Measurements from ENCODE around the gene CFAP100.

The CFAP100 gene

DNA sequence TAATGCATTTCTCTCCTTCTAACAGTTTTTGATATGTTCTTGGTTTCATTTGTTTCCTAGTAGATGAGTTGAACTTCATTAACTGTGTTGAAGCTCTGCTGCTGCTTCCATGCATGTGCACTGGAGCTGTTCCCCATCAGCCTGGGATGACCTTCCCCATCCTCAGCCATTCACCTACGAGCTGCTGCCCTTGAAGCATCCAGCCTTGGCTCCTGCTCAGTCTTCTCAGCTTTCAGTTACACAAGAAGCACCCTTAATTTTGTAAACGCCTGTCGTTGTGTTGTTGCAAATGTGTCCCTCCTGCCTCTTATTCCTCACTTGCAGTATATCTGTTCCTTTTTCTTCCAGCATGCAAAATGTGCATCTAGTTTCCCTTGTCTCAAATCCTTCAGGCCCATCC, 89.4 kb downstream of the CFAP100 start:
- TF ChIP-seq EZH2 (IDR thresholded peaks at IDR 0.05) (no peak), FOXP2 (optimal IDR thresholded peaks at IDR 0.05; ENCODE audit: control extremely low read depth, extremely low read length, insufficient read depth) (no peak), POLR2AphosphoS5 (IDR thresholded peaks at IDR 0.05; ENCODE audit: borderline replicate concordance, low read depth, low read length) (no peak)
- no peaks in the 10 kb centered on the region for H3K9me3 ChIP-seq (ENCODE audit: low read depth, low read length)

GRCh38 chr3:126484662-126485061, 90.0 kb downstream of the CFAP100 start:
- no peak overlapping the region for H3K4me3 ChIP-seq

More for the DNA sequence above, 89.4 kb downstream of the CFAP100 start:
- H3K4me3 ChIP-seq = no peak overlapping the region
- no peak for DNase-seq (ENCODE audit: low read depth, low spot score)
- no peak overlapping the region for H3K27ac ChIP-seq
- H3K9ac ChIP-seq (ENCODE audit: insufficient read length) = no peak overlapping the region
- no peaks in the 10 kb centered on the region for H3K36me3 ChIP-seq (ENCODE audit: insufficient read depth, low read length)

DNA sequence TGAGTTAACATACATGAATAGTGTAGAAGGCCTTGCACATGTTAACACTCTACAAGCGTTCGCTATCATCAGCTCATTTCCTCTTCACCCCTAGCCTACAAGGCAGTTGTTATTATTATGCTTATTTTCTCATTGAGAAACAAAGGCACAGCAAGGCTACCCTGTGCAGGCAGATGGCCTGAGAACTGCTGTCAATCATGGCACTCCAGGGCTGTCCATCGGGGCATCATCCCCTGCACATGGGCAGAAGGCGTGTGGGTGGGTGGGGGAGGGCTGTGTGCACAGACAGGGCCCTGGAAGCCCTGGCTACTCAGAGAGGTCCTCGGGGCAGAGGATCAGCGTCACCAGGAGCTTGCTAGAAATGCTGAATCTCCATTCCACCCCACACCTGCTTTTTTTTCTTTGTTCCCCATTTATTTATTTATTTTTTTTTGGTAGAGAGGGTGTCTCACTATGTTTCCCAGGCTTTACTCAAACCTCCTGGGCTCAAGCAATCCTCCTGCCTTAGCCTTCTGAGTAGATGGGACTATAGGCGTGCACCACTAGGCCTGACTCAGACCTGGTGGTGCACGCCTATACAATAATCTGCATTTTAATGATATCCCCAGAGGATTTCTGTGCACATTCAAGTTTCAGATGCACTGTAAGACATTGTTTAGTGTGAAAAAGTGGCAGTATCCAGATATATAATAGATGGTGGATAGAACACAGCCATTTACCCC, 90.6 kb downstream of the CFAP100 start:
- Histone ChIP-seq H3K27ac (no peak overlapping the region), H3K9ac (ENCODE audit: insufficient read length) (no peak overlapping the region), H3K4me3 (no peak overlapping the region), H3K9me3 (ENCODE audit: low read depth, low read length) (no peaks in the 10 kb centered on the region), H3K36me3 (ENCODE audit: insufficient read depth, low read length) (no peaks in the 10 kb centered on the region)
- TF ChIP-seq EZH2 (IDR thresholded peaks at IDR 0.05) = no peak
- no peak for DNase-seq (ENCODE audit: low read depth, low spot score)

More at GRCh38 chr3:126484662-126485061, 90.0 kb downstream of the CFAP100 start:
- no peak for DNase-seq (ENCODE audit: low read depth, low spot score)
- H3K9ac ChIP-seq (ENCODE audit: insufficient read length) = no peak overlapping the region
- no peaks in the 10 kb centered on the region for H3K9me3 ChIP-seq (ENCODE audit: low read depth, low read length)
- TF ChIP-seq POLR2AphosphoS5 (IDR thresholded peaks at IDR 0.05; ENCODE audit: borderline replicate concordance, low read depth, low read length) = no peak
- no peak for TF ChIP-seq FOXP2 (optimal IDR thresholded peaks at IDR 0.05; ENCODE audit: control extremely low read depth, extremely low read length, insufficient read depth)
- TF ChIP-seq EZH2 (IDR thresholded peaks at IDR 0.05) = no peak
- no peak overlapping the region for H3K27ac ChIP-seq
- no peaks in the 10 kb centered on the region for H3K36me3 ChIP-seq (ENCODE audit: insufficient read depth, low read length)

- H3K9me3 ChIP-seq (ENCODE audit: low read depth, low read length) = no peaks in the 10 kb centered on the region
- H3K4me3 ChIP-seq = no peak overlapping the region
- DNase-seq (ENCODE audit: low read depth, low spot score) = no peak
- no peak for TF ChIP-seq POLR2AphosphoS5 (IDR thresholded peaks at IDR 0.05; ENCODE audit: borderline replicate concordance, low read depth, low read length)
- TF ChIP-seq FOXP2 (optimal IDR thresholded peaks at IDR 0.05; ENCODE audit: control extremely low read depth, extremely low read length, insufficient read depth) = no peak
- TF ChIP-seq EZH2 (IDR thresholded peaks at IDR 0.05) = no peak
- H3K27ac ChIP-seq = no peak overlapping the region
- H3K9ac ChIP-seq (ENCODE audit: insufficient read length) = no peak overlapping the region
- H3K36me3 ChIP-seq (ENCODE audit: insufficient read depth, low read length) = no peaks in the 10 kb centered on the region
These were observed 91.2 kb downstream of the CFAP100 start for GRCh38 chr3:126485956-126486355.

Measured in SK-N-MC (cell line).